Osteocyte (in vitro differentiated cells): Measurements from ENCODE around the gene VAMP3. TPM values are rescaled to one million over a fixed set of nuclear protein-coding genes. Genes with fewer than 3 reads are reported as not detected.

Experiments used
- DNase-seq: peaks from one replicate; pipeline ENCODE4 v3.0.0; 2021; ENCODE audit warnings: mixed read lengths; ENCODE audit not compliant: unreplicated experiment; ENCODE audit errors: extremely low spot score
- H3K27ac Mint-ChIP-seq: one replicate; pipeline ENCODE4 v1.8.0; 2021; ENCODE audit warnings: mild to moderate bottlenecking, mixed read lengths; ENCODE audit not compliant: unreplicated experiment
- H3K27me3 Mint-ChIP-seq: one replicate; pipeline ENCODE4 v1.8.0; 2021; ENCODE audit warnings: mixed read lengths; ENCODE audit not compliant: unreplicated experiment
- H3K36me3 Mint-ChIP-seq: one replicate; pipeline ENCODE4 v1.8.0; 2021; ENCODE audit warnings: mixed read lengths; ENCODE audit not compliant: unreplicated experiment
- H3K4me1 Mint-ChIP-seq: one replicate; pipeline ENCODE4 v1.8.0; 2021; ENCODE audit warnings: mixed read lengths; ENCODE audit not compliant: unreplicated experiment
- H3K4me3 Mint-ChIP-seq: one replicate; pipeline ENCODE4 v1.8.0; 2021; ENCODE audit warnings: mild to moderate bottlenecking, moderate library complexity, mixed read lengths; ENCODE audit not compliant: unreplicated experiment
- H3K9me3 Mint-ChIP-seq: one replicate; pipeline ENCODE4 v1.8.0; 2021; ENCODE audit warnings: mixed read lengths; ENCODE audit not compliant: unreplicated experiment
- CTCF ChIP-seq: fragments of 200-600 bp; sonication (generic); IDR thresholded peaks from 2 replicates; pipeline ENCODE4 v1.5.0; 2021; ENCODE audit warnings: antibody characterized with exemption, mild to moderate bottlenecking, moderate library complexity
- total RNA-seq: library from RNA; stranded (reverse); gene quantifications from 2 replicates; pipeline ENCODE4 v1.2.1, GENCODE V29; 2021

VAMP3 gene
- total RNA-seq, 1 donor from 2014 or later: 116 TPM

- Mint-ChIP-seq H3K4me1 (no peaks in the 10 kb centered on the region), H3K27me3 (no peaks in the 10 kb centered on the region), H3K9me3 (no peaks in the 10 kb centered on the region), H3K4me3 (no peak overlapping the region), H3K27ac (no peak overlapping the region), H3K36me3 (peaks cover 2% of the 10 kb centered on the region)
- DNase-seq: peak; percentile 32
- TF ChIP-seq CTCF: no peak
Observed at GRCh38 chr1:7743346-7743745, 27.8 kb upstream of the VAMP3 start.

- H3K4me3 Mint-ChIP-seq: no peak overlapping the region
- DNase-seq: no peak
- no peaks in the 10 kb centered on the region for H3K4me1 Mint-ChIP-seq
- H3K9me3 Mint-ChIP-seq: no peaks in the 10 kb centered on the region
- no peak overlapping the region for H3K27ac Mint-ChIP-seq
- no peaks in the 10 kb centered on the region for H3K27me3 Mint-ChIP-seq
- no peak for TF ChIP-seq CTCF
- H3K36me3 Mint-ChIP-seq: no peaks in the 10 kb centered on the region
Observed at GRCh38 chr1:7744882-7745281, 26.2 kb upstream of the VAMP3 start.

GRCh38 chr1:7745783-7746182 lies 25.3 kb upstream of the VAMP3 start:
- H3K27me3 Mint-ChIP-seq: no peaks in the 10 kb centered on the region
- no peak for DNase-seq
- no peak for TF ChIP-seq CTCF
- no peak overlapping the region for H3K27ac Mint-ChIP-seq
- no peaks in the 10 kb centered on the region for H3K36me3 Mint-ChIP-seq
- no peak overlapping the region for H3K4me3 Mint-ChIP-seq
- H3K9me3 Mint-ChIP-seq: no peaks in the 10 kb centered on the region
- no peaks in the 10 kb centered on the region for H3K4me1 Mint-ChIP-seq

GRCh38 chr1:7747605-7748004 lies 23.5 kb upstream of the VAMP3 start:
- H3K27me3 Mint-ChIP-seq: no peaks in the 10 kb centered on the region
- H3K27ac Mint-ChIP-seq: no peak overlapping the region
- H3K36me3 Mint-ChIP-seq: no peaks in the 10 kb centered on the region
- no peak overlapping the region for H3K4me3 Mint-ChIP-seq
- H3K9me3 Mint-ChIP-seq: no peaks in the 10 kb centered on the region
- H3K4me1 Mint-ChIP-seq: peaks cover 4% of the 10 kb centered on the region
- no peak for DNase-seq
- no peak for TF ChIP-seq CTCF

GRCh38 chr1:7749126-7749525 lies 22.0 kb upstream of the VAMP3 start:
- no peak overlapping the region for H3K4me3 Mint-ChIP-seq
- H3K27me3 Mint-ChIP-seq: no peaks in the 10 kb centered on the region

More at GRCh38 chr1:7749126-7749525, 22.0 kb upstream of the VAMP3 start:
- DNase-seq: no peak
- Mint-ChIP-seq H3K36me3 (no peaks in the 10 kb centered on the region), H3K4me1 (peaks cover 8% of the 10 kb centered on the region), H3K27ac (no peak overlapping the region), H3K9me3 (no peaks in the 10 kb centered on the region)
- TF ChIP-seq CTCF: no peak
